LNCaP clone FGC (cell line): Measurements from ENCODE around the gene MRPL46.

Source experiments
- DNase-seq: peaks from one replicate; pipeline ENCODE4 v3.0.0-alpha.2; 2011; ENCODE audit warnings: low read depth
- H3K4me3 ChIP-seq: 2 replicates; pipeline ENCODE4 v1.5.1; 2011; ENCODE audit warnings: mild to moderate bottlenecking, low read depth, low read length, control low read depth
- CTCF ChIP-seq: IDR thresholded peaks from 2 replicates; pipeline ENCODE4 v1.5.1; 2012; ENCODE audit warnings: mild to moderate bottlenecking; ENCODE audit not compliant: control insufficient read depth, insufficient read depth; ENCODE audit errors: extremely low read depth

MRPL46 gene

GRCh38 chr15:88433046-88433685 is 34.0 kb downstream of the MRPL46 start:
- DNase-seq: no peak
- H3K4me3 ChIP-seq: no peak overlapping the region
- TF ChIP-seq CTCF: no peak

- DNase-seq: no peak
Measured at GRCh38 chr15:88431441-88431840, 35.7 kb downstream of the MRPL46 start.

GRCh38 chr15:88430051-88430450 is 37.1 kb downstream of the MRPL46 start:
- no peak for DNase-seq
- H3K4me3 ChIP-seq: no peak overlapping the region
- no peak for TF ChIP-seq CTCF

More at GRCh38 chr15:88431441-88431840, 35.7 kb downstream of the MRPL46 start:
- no peak for TF ChIP-seq CTCF
- no peak overlapping the region for H3K4me3 ChIP-seq

GRCh38 chr15:88428805-88429605 is 38.2 kb downstream of the MRPL46 start:
- no peak for TF ChIP-seq CTCF
- no peak for DNase-seq
- no peak overlapping the region for H3K4me3 ChIP-seq

- no peak for TF ChIP-seq CTCF
- no peak for DNase-seq
- no peak overlapping the region for H3K4me3 ChIP-seq
Measured at GRCh38 chr15:88428053-88428452, 39.1 kb downstream of the MRPL46 start.

GRCh38 chr15:88426304-88426703 is 40.9 kb downstream of the MRPL46 start:
- no peak overlapping the region for H3K4me3 ChIP-seq
- no peak for DNase-seq
- no peak for TF ChIP-seq CTCF
